GM12891 (cell line): ENCODE results near the gene POU4F1. TPM values are rescaled to one million over a fixed set of nuclear protein-coding genes. Genes with fewer than 3 reads are reported as not detected.
"Not testable (repeated sequence)": the region's sequence is repeated elsewhere in the genome, so short reads cannot be mapped to it uniquely, and the experiment has no call there.

Experiments used
- DNase-seq: peaks from one replicate; pipeline ENCODE4 v3.0.0; 2011; ENCODE audit warnings: low spot score; ENCODE audit not compliant: insufficient read length
- FAIRE-seq: peaks from 2 replicates; lab custom pipeline; 2011; peaks lifted over from hg19 to GRCh38; lab: Jason Lieb, UNC
- PAX5 ChIP-seq: IDR thresholded peaks from 2 replicates; pipeline ENCODE4 v1.6.1; 2011; ENCODE audit warnings: low read length, moderate library complexity, mild to moderate bottlenecking; ENCODE audit not compliant: insufficient read depth, severe bottlenecking
- POLR2A ChIP-seq: IDR thresholded peaks from 2 replicates; pipeline ENCODE4 v1.6.1; 2011; ENCODE audit warnings: low read depth, low read length, control low read depth
- POLR2AphosphoS5 ChIP-seq: IDR thresholded peaks from 2 replicates; pipeline ENCODE4 v1.6.1; 2011; ENCODE audit warnings: low read depth, low read length, control low read depth
- POU2F2 ChIP-seq: IDR thresholded peaks from 2 replicates; pipeline ENCODE4 v1.6.1; 2011; ENCODE audit warnings: low read depth, mild to moderate bottlenecking, control low read depth, low read length, moderate library complexity
- SPI1 ChIP-seq: IDR thresholded peaks from 2 replicates; pipeline ENCODE4 v1.6.1; 2011; ENCODE audit warnings: low read depth, low read length, control low read depth
- TAF1 ChIP-seq: IDR thresholded peaks from 2 replicates; pipeline ENCODE4 v1.6.1; 2011; ENCODE audit warnings: low read depth, low read length, control low read depth
- polyA plus RNA-seq: library from polyadenylated mRNA; unstranded; fragments of >200 nt; gene quantifications from one replicate; pipeline ENCODE4 v1.2.1, GENCODE V29; 2012; ENCODE audit warnings: low read depth, missing spikeins, inconsistent platforms; ENCODE audit not compliant: missing spikeins

The POU4F1 gene
- polyA plus RNA-seq = 0.12 TPM

- FAIRE-seq (peak; percentile 90), DNase-seq (peak; percentile 80)
- TF ChIP-seq TAF1 (no peak), POLR2A (no peak), POU2F2 (no peak), PAX5 (no peak), SPI1 (no peak), POLR2AphosphoS5 (no peak)
Observed at GRCh38 chr13:78603240-78603957, at the start of gene POU4F1. POU4F1 (minus strand) TSS chr13:78603552; CDS start chr13:78603326, 226 bp downstream.

- DNase-seq (no peak), FAIRE-seq (no peak)
- TF ChIP-seq PAX5 = no peak
- TF ChIP-seq POLR2AphosphoS5 = no peak
- no peak for TF ChIP-seq POLR2A
- TF ChIP-seq POU2F2 = no peak
- no peak for TF ChIP-seq SPI1
- TF ChIP-seq TAF1 = no peak
Observed at GRCh38 chr13:78652651-78653050, 49.3 kb upstream of the POU4F1 start.

- FAIRE-seq = no peak
- TF ChIP-seq POLR2A (no peak), POU2F2 (no peak), POLR2AphosphoS5 (no peak), SPI1 (no peak), PAX5 (no peak), TAF1 (no peak)
- DNase-seq = no peak
Observed at GRCh38 chr13:78650717-78651083, 47.3 kb upstream of the POU4F1 start.

DNA sequence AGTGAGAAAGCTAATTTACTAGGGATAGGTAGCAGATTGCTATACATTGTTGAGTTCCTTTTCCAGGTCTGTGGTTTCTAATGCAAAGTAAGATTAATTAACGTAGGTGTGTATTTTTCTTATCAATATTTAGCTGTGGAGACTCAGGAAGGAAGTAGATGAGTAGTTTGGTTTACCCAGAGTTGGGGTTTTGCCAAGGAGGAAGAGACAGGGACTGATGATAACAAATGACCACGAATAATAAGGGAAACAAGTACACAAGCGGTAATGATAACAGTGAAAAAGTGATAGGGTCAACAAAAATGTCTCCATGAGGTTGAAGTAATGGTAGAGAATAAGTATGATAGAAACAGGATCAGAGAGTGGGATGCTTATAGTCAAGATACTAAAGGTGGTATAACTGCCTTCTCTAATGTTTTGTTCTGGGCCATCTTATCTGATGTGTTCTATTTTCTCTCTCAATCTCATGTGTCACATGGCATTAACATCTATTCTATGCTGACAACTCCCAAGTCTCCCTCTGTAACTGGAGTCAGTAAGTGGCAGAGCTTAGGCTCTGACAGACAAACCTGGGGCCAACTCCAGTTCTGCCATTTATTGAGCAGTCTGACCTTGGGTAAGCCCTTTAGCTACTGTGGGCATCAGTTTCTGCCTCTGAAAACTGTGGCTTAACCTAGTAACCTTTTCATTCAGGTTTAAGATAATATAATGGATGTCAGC, 46.8 kb upstream of the POU4F1 start:
- DNase-seq (no peak), FAIRE-seq (no peak)
- TF ChIP-seq SPI1 (no peak), POLR2A (no peak), POU2F2 (no peak), POLR2AphosphoS5 (no peak), TAF1 (no peak), PAX5 (no peak)

GRCh38 chr13:78647109-78647678, 43.8 kb upstream of the POU4F1 start:
- not testable (repeated sequence) for DNase-seq, FAIRE-seq

DNA sequence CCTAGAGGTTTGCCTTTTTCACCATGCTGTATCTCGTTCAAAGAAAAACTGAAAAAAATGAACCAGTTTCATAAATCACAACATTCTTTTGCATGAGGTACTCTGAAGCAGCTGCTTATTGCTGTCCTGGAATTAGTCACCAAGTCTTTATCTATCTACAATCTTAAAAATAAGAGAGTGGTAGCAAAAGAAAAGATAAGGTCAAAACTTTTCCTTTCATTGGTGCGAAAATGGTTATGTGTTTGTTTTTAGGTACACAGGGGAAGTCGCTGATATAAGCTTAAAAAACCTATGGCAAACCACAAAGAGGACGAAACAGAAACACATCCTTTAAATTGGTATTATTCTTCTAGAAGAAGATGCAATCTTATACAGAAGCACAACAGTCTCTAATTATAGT, 34.9 kb upstream of the POU4F1 start:
- FAIRE-seq (no peak), DNase-seq (no peak)
- TF ChIP-seq POLR2A (no peak), POLR2AphosphoS5 (no peak), POU2F2 (no peak), TAF1 (no peak), SPI1 (no peak), PAX5 (no peak)

DNA sequence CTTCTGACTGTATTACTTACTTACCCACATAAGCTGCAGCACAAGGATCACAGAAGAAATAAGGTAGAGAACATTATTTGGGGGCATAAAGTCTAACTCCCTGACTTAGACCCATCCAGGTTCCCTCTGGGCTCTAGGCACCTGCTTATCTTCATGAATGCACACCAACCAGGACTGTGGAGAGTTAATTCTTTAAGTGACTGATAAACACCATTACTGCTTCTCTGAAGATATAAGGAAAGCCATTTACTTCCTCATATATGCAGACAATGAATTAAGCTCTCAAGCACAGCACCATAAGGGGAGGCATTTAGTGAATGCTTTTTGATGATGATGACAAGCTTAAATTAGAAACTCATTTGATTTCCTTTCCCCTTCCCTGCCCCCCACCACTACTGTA, 33.1 kb upstream of the POU4F1 start:
- DNase-seq = no peak
- TF ChIP-seq SPI1 (no peak), POLR2AphosphoS5 (no peak), PAX5 (no peak), POU2F2 (no peak), POLR2A (no peak), TAF1 (no peak)
- FAIRE-seq = no peak

DNA sequence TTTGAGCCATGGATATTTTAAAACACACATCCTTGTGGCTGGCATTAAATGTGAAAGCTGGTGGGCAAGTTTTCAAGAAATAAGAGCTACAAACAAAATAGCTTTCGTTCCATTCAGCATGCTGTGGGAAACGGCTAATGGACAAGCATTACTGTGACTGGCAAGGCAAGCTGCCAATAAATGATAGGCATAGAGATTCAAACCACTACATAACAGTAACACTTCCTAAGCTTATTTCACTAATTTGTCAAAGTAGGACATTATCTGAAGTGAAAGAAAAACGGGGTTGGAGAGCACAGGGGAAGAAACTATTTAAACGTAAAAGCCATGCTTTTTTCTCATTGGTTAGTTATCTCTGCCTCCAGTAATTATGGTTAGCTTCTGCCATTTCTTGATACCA, 29.6 kb upstream of the POU4F1 start:
- FAIRE-seq (no peak), DNase-seq (no peak)
- no peak for TF ChIP-seq TAF1
- TF ChIP-seq POLR2AphosphoS5 = no peak
- TF ChIP-seq PAX5 = no peak
- no peak for TF ChIP-seq POLR2A
- TF ChIP-seq POU2F2 = no peak
- TF ChIP-seq SPI1 = no peak

DNA sequence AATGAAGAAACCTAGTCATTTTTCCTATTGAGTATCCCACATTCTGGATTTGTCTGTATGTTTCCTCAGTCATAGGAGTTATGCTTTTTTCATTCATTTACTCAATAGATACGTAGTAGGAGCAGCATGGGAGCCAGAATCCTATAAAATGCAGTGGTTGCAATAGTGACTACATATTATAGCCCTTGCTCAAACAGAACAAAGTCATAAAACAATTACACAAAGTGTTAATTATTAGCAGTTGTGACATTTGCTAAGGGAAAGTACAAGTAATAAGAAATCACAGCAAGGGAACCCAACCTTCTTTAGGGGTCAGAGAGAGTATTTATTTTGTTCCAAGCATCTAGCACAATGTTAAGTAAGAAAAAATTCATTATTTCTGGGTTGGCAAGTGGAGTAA, 27.7 kb upstream of the POU4F1 start:
- TF ChIP-seq POU2F2 = no peak
- TF ChIP-seq POLR2A = no peak
- no peak for TF ChIP-seq SPI1
- no peak for TF ChIP-seq PAX5
- no peak for TF ChIP-seq POLR2AphosphoS5
- no peak for TF ChIP-seq TAF1
- DNase-seq = no peak
- no peak for FAIRE-seq

GRCh38 chr13:78630511-78630910, 27.2 kb upstream of the POU4F1 start:
- DNase-seq (no peak), FAIRE-seq (no peak)
- TF ChIP-seq POLR2AphosphoS5 = no peak
- TF ChIP-seq SPI1 = no peak
- TF ChIP-seq POU2F2 = no peak
- TF ChIP-seq TAF1 = no peak
- TF ChIP-seq POLR2A = no peak
- TF ChIP-seq PAX5 = no peak
